CD14-positive monocyte (primary cell): ENCODE data around the gene THBS1. TPM values are rescaled to one million over a fixed set of nuclear protein-coding genes. Genes with fewer than 3 reads are reported as not detected.

Experiments
- DNase-seq, 3 donors: peaks; one replicate each; pipeline ENCODE4 v3.0.0-alpha.2; 2011 to 2022
- H2AFZ ChIP-seq: 2 replicates; pipeline ENCODE4 v1.6.0; 2012; ENCODE audit warnings: mild to moderate bottlenecking, low read depth, low read length, inconsistent platforms; ENCODE audit not compliant: insufficient read depth, poor library complexity, severe bottlenecking
- H3K27ac ChIP-seq, 2 donors: 1 replicate in 1 of 2; 2 replicates in 1 of 2; pipeline ENCODE4 v1.5.1; 2012 to 2013; ENCODE audit warnings: low read length in 2 of 2, control low read depth in 1 of 2, inconsistent platforms in 1 of 2, low read depth in 1 of 2, mild to moderate bottlenecking in 1 of 2
- H3K27me3 ChIP-seq, 2 donors: one replicate each; pipeline versions ENCODE4 v1.6.0 to v1.6.1; 2011 to 2013; ENCODE audit warnings: low read length in 2 of 2; ENCODE audit not compliant: control insufficient read depth in 2 of 2, insufficient read depth in 2 of 2
- H3K36me3 ChIP-seq, 2 donors: replicated peaks in 1 of 2; 1 replicate in 1 of 2; 2 replicates in 1 of 2; pipeline versions ENCODE4 v1.5.1 to v1.6.1; 2012 to 2013; ENCODE audit warnings: low read length in 2 of 2, control low read depth in 1 of 2, inconsistent platforms in 1 of 2, mild to moderate bottlenecking in 1 of 2; ENCODE audit not compliant: insufficient read depth in 2 of 2, control insufficient read depth in 1 of 2
- H3K4me1 ChIP-seq, 2 donors: 1 replicate in 1 of 2; 2 replicates in 1 of 2; pipeline versions ENCODE4 v1.5.1 to v1.6.1; 2012 to 2013; ENCODE audit warnings: low read length in 2 of 2, control low read depth in 1 of 2, inconsistent platforms in 1 of 2, mild to moderate bottlenecking in 1 of 2, moderate library complexity in 1 of 2; ENCODE audit not compliant: insufficient read depth in 2 of 2, control insufficient read depth in 1 of 2
- H3K4me2 ChIP-seq: replicated peaks from 2 replicates; pipeline ENCODE3; 2012; ENCODE audit warnings: low read length, moderate library complexity, mild to moderate bottlenecking; ENCODE audit not compliant: poor library complexity, severe bottlenecking; ENCODE audit errors: extremely low read depth
- H3K4me3 ChIP-seq, 3 experiments: fragments of 200-600 bp in 1 of 3; sonication (generic) in 1 of 3; replicated peaks in 1 of 3; 1 replicate in 2 of 3; 2 replicates in 1 of 3; pipeline ENCODE4 v1.5.1; 2011 to 2013; ENCODE audit warnings: low read length in 3 of 3, mild to moderate bottlenecking in 3 of 3, control low read depth in 2 of 3, low read depth in 2 of 3, inconsistent platforms in 1 of 3, moderate library complexity in 1 of 3
- H3K79me2 ChIP-seq: 2 replicates; pipeline ENCODE4 v1.6.0; 2012; ENCODE audit warnings: mild to moderate bottlenecking, control low read depth, inconsistent platforms, low read length, moderate library complexity; ENCODE audit not compliant: insufficient read depth
- H3K9ac ChIP-seq: 2 replicates; pipeline ENCODE4 v1.6.0; 2017; ENCODE audit warnings: low read length, mild to moderate bottlenecking; ENCODE audit not compliant: insufficient read depth, poor library complexity, severe bottlenecking
- H3K9me3 ChIP-seq, 2 donors: replicated peaks in 1 of 2; 1 replicate in 1 of 2; 2 replicates in 1 of 2; pipeline versions ENCODE4 v1.5.1 to v1.6.1; 2012 to 2013; ENCODE audit warnings: low read length in 2 of 2, control low read depth in 1 of 2; ENCODE audit not compliant: control insufficient read depth in 1 of 2, insufficient read depth in 1 of 2
- H4K20me1 ChIP-seq: 2 replicates; pipeline ENCODE4 v1.6.0; 2012; ENCODE audit warnings: mild to moderate bottlenecking, low read length, control low read depth, moderate library complexity; ENCODE audit not compliant: insufficient read depth
- H3K27ac Mint-ChIP-seq, 7 donors: one replicate each; pipeline ENCODE4 v1.8.0; 2020; ENCODE audit warnings: mild to moderate bottlenecking in 7 of 7, mixed read lengths in 7 of 7, moderate library complexity in 6 of 7, inconsistent platforms in 2 of 7
- H3K27me3 Mint-ChIP-seq, 3 donors: one replicate each; pipeline ENCODE4 v1.8.0; 2021 to 2022; ENCODE audit warnings: low read depth in 3 of 3, mild to moderate bottlenecking in 3 of 3, mixed read lengths in 3 of 3, moderate library complexity in 3 of 3, inconsistent platforms in 1 of 3
- H3K36me3 Mint-ChIP-seq, 2 donors: one replicate each; pipeline ENCODE4 v1.8.0; 2020; ENCODE audit warnings: mixed read lengths in 2 of 2, inconsistent platforms in 1 of 2, mild to moderate bottlenecking in 1 of 2
- H3K4me1 Mint-ChIP-seq: one replicate; pipeline ENCODE4 v1.8.0; 2020; ENCODE audit warnings: mild to moderate bottlenecking, mixed read lengths
- H3K4me3 Mint-ChIP-seq, 2 donors: one replicate each; pipeline ENCODE4 v1.8.0; 2020; ENCODE audit warnings: mild to moderate bottlenecking in 2 of 2, mixed read lengths in 2 of 2, moderate library complexity in 1 of 2
- H3K9me3 Mint-ChIP-seq, 7 donors: one replicate each; pipeline ENCODE4 v1.8.0; 2020 to 2022; ENCODE audit warnings: mixed read lengths in 7 of 7, mild to moderate bottlenecking in 6 of 7, moderate library complexity in 6 of 7, inconsistent platforms in 2 of 7
- WGBS: methylation state at CpG from one replicate; pipeline ENCODE4 v1.1.5; 2013; ENCODE audit warnings: missing lambda C conversion rate; ENCODE audit not compliant: insufficient coverage; 5-methylcytosine and 5-hydroxymethylcytosine counted together
- intact Hi-C, 2 donors: fragments of 100-400 bp; cut with micrococcal nuclease; formaldehyde crosslinking; loops; one replicate each; pipeline versions ENCODE4 v1.15.0 to v1.15.1; 2023
- polyA plus RNA-seq, 3 donors: library from polyadenylated mRNA; depleted of rRNA in 1 of 3; unstranded in 2 of 3; stranded (reverse) in 1 of 3; fragments of 300-500 nt in 2 of 3; fragments of >200 nt in 1 of 3; fragmentation: Illumina TruSeq in 2 of 3; gene quantifications; 1 replicate in 2 of 3; 2 replicates in 1 of 3; pipeline ENCODE4 v1.2.3, GENCODE V29; 2012 to 2021
- TF ChIP-seq, protein P1 (sequence below): fragments of 200-600 bp; IDR thresholded peaks from one replicate; pipeline ENCODE4 v1.8.0; 2022; ENCODE audit warnings: antibody characterized with exemption, mild to moderate bottlenecking

THBS1 gene
- polyA plus RNA-seq, 3 donors, result 0.52 to 151 (median 55.4) TPM

DNA sequence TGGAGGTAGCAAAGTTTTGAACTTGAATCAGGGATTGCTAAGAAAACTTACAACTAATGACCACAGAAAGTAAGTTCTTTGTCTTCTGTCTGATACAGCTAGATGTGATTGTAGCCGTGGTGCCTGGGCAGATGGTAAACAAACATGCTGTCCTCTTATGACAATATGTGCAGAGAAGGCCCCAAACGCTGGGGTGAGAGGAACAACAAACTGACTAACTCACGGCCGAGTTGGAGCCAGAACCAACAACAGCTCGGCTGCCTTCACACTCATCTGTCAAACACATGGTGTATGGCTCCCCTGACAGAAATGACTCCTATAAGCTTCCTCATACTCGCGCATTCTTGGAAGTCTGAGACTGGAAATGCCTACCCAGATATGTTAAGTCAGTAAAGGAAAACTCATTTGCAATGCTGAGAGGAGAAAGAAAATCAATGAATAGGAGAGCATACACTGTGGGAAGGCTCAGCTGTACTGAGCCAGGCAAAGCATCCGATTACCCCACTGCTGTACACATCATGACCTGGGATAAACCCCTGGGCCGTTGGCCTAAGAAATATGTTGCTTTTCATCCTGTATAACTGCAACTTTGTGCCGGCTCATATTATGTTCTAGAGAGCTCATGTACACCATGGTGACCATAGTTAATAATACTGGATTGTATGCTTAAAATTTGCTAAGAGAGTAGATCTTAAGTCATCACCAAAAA lies 5.7 kb downstream of the THBS1 start:
- H3K79me2 ChIP-seq, result no peaks in the 10 kb centered on the region
- peaks cover 5 to 17% of the 10 kb centered on the region in 2 donors for H3K4me1 ChIP-seq
- H3K4me3 ChIP-seq, result no peak overlapping the region
- no peak overlapping the region for H2AFZ ChIP-seq
- Mint-ChIP-seq H3K4me1 (peaks cover 27% of the 10 kb centered on the region), H3K27ac (no peak overlapping the region), H3K9me3 (peaks cover 0 to 3% (median 0%) of the 10 kb centered on the region in 7 donors), H3K36me3 (peaks cover 98 to 100% of the 10 kb centered on the region in 2 donors), H3K27me3 (peaks cover 4 to 26% (median 23%) of the 10 kb centered on the region in 3 donors), H3K4me3 (no peak overlapping the region)
- no peak overlapping the region for H3K9ac ChIP-seq
- no peak overlapping the region for H3K27ac ChIP-seq
- no peaks in the 10 kb centered on the region for H3K9me3 ChIP-seq
- DNase-seq, result no peak
- H3K27me3 ChIP-seq, result peaks cover 0 to 16% of the 10 kb centered on the region in 2 donors
- TF ChIP-seq, protein P1, sequence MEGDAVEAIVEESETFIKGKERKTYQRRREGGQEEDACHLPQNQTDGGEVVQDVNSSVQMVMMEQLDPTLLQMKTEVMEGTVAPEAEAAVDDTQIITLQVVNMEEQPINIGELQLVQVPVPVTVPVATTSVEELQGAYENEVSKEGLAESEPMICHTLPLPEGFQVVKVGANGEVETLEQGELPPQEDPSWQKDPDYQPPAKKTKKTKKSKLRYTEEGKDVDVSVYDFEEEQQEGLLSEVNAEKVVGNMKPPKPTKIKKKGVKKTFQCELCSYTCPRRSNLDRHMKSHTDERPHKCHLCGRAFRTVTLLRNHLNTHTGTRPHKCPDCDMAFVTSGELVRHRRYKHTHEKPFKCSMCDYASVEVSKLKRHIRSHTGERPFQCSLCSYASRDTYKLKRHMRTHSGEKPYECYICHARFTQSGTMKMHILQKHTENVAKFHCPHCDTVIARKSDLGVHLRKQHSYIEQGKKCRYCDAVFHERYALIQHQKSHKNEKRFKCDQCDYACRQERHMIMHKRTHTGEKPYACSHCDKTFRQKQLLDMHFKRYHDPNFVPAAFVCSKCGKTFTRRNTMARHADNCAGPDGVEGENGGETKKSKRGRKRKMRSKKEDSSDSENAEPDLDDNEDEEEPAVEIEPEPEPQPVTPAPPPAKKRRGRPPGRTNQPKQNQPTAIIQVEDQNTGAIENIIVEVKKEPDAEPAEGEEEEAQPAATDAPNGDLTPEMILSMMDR, result no peak
- H4K20me1 ChIP-seq, result peaks cover 58% of the 10 kb centered on the region
- H3K36me3 ChIP-seq, result peaks cover 31 to 96% of the 10 kb centered on the region in 2 donors
- intact Hi-C loops, result loop anchor here (10.0 kb wide), 2 partner anchors 168 to 412 kb away; no protein-coding TSS in a partner anchor
- H3K4me2 ChIP-seq, result no peak overlapping the region
- WGBS, result 100% methylated on average over 1 of the region's 10 CpGs

DNA sequence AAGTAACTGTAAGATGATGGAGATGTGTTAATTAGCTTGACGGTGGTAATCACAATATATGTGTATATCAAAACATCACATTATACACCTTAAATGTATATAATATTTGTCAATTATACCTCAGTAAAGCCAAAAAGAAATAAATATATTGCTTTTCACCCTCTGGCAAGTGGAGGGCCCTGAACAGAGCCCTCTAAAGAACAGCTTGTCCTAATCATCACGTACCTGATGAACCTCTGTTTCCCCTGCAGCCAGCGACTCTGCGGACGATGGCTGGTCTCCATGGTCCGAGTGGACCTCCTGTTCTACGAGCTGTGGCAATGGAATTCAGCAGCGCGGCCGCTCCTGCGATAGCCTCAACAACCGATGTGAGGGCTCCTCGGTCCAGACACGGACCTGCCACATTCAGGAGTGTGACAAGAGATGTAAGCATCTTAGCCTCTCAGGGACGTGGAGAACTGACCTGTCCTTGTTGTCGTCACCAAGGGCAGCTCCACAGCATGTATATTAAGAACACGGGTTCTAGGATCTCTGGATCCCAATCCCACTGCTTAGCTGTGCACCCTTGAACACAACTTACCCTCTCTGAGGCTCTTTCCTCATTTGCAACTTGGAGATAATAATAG lies 6.3 kb downstream of the THBS1 start:
- no peak overlapping the region for H3K4me3 Mint-ChIP-seq
- H3K27ac ChIP-seq, result no peak overlapping the region
- H3K79me2 ChIP-seq, result no peaks in the 10 kb centered on the region
- H3K36me3 ChIP-seq, result peaks cover 33 to 100% of the 10 kb centered on the region in 2 donors
- WGBS, result 96% methylated on average over 15 of the region's 17 CpGs
- H3K9ac ChIP-seq, result no peak overlapping the region
- no peak overlapping the region for H2AFZ ChIP-seq
- peaks cover 51% of the 10 kb centered on the region for H4K20me1 ChIP-seq
- H3K27ac Mint-ChIP-seq, result no peak overlapping the region
- H3K36me3 Mint-ChIP-seq, result peaks cover 97 to 100% of the 10 kb centered on the region in 2 donors
- peaks cover 1 to 20% (median 17%) of the 10 kb centered on the region in 3 donors for H3K27me3 Mint-ChIP-seq
- no peaks in the 10 kb centered on the region for H3K9me3 Mint-ChIP-seq
- DNase-seq, result no peak
- TF ChIP-seq, protein P1, result no peak
- H3K4me3 ChIP-seq, result no peak overlapping the region
- H3K4me1 Mint-ChIP-seq, result peaks cover 20% of the 10 kb centered on the region
- intact Hi-C loops, result loop anchor here (10.0 kb wide), 2 partner anchors 168 to 412 kb away; no protein-coding TSS in a partner anchor
- H3K4me1 ChIP-seq, result peaks cover 4 to 10% of the 10 kb centered on the region in 2 donors
- H3K27me3 ChIP-seq, result peaks cover 0 to 9% of the 10 kb centered on the region in 2 donors
- no peaks in the 10 kb centered on the region for H3K9me3 ChIP-seq
- no peak overlapping the region for H3K4me2 ChIP-seq
